C4-2B (cell line): ENCODE data around the gene HACD2.

Experiments
- ZFX ChIP-seq: fragments of 450-650 bp; IDR thresholded peaks from 2 replicates; pipeline ENCODE4 v1.6.1; 2017
- TF ChIP-seq, protein P1 (sequence below): fragments of 450-650 bp; conservative IDR thresholded peaks from 2 replicates; pipeline ENCODE4 v1.5.1; 2017; ENCODE audit warnings: mild to moderate bottlenecking

DNA sequence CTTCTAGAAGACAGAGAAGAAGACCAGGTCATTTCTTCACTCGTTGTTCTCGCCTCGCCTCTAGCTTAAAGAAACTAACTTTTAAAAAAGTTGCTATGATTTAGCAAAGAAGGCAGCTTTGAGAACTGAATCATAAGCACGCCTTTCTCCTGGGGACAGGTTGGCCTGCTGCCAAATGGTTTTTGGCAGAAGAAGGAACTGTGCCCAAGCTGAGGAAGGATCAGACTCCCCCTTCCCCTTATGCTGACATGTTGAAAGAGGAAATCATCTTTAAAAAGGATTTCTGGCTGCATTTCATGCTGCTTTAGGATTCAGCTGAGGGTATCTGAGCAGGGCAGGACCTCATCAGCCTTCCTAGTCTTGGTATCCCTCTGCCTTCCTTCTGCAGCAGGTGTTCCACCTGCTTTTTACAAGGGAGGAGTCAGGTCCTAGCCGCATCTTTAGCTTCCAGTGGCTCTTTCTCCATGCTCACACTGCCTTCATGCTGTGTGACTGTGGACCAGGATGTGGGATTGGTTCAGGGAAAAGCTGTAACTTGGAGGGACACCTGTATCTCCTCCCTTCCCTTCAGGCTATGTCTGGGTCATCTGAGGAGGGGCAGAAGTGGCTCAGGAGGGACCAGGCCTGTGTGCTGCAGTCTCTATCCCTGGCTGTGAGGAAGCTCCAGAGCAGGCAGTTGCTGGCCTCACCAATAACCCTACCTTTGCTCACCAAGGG, 34.1 kb upstream of the HACD2 start:
- TF ChIP-seq, protein P1, sequence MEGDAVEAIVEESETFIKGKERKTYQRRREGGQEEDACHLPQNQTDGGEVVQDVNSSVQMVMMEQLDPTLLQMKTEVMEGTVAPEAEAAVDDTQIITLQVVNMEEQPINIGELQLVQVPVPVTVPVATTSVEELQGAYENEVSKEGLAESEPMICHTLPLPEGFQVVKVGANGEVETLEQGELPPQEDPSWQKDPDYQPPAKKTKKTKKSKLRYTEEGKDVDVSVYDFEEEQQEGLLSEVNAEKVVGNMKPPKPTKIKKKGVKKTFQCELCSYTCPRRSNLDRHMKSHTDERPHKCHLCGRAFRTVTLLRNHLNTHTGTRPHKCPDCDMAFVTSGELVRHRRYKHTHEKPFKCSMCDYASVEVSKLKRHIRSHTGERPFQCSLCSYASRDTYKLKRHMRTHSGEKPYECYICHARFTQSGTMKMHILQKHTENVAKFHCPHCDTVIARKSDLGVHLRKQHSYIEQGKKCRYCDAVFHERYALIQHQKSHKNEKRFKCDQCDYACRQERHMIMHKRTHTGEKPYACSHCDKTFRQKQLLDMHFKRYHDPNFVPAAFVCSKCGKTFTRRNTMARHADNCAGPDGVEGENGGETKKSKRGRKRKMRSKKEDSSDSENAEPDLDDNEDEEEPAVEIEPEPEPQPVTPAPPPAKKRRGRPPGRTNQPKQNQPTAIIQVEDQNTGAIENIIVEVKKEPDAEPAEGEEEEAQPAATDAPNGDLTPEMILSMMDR: no peak
- no peak for TF ChIP-seq ZFX
